Karpas-422 (cell line): ENCODE results near the gene LRRFIP2. TPM values are rescaled to one million over a fixed set of nuclear protein-coding genes. Genes with fewer than 3 reads are reported as not detected.

Source experiments
- small RNA-seq: library from RNA; depleted of rRNA; stranded (forward); fragments of <200 nt; gene quantifications from one replicate; pipeline ENCODE3, GENCODE V24; 2014
- total RNA-seq: library from RNA; depleted of rRNA; stranded (reverse); fragments of >200 nt; shearing (Covaris generic); gene quantifications from 2 replicates; pipeline ENCODE4 v1.2.3, GENCODE V29; 2014; ENCODE audit warnings: low replicate concordance; rRNA removed

LRRFIP2 gene
- total RNA-seq, 1 experiment from 2014 or later, result 45.5 TPM

Small RNA genes lying within 50 kb of the gene (small RNA-seq; reads per million reads assigned to genes)
- gene RF00019 (not detected), gene RNU6-1301P (not detected)

Other genes starting within 250 kb of the LRRFIP2 start
- gene TRANK1, start 229.5 kb downstream of the LRRFIP2 start, total RNA-seq, result 83.4 and 123 TPM in 2 replicates
- gene EPM2AIP1, start 181.5 kb downstream of the LRRFIP2 start, total RNA-seq, result 20.7 and 27.5 TPM in 2 replicates
- gene MLH1, start 181.1 kb downstream of the LRRFIP2 start, total RNA-seq, result 47.8 and 61.4 TPM in 2 replicates
- 30.9 and 33.7 TPM in 2 replicates for gene GOLGA4, start 68.7 kb upstream of the LRRFIP2 start, total RNA-seq